K562 (cell line): ENCODE measurements around the gene CCSER2. TPM values are rescaled to one million over a fixed set of nuclear protein-coding genes. Genes with fewer than 3 reads are reported as not detected.

Experiments
- ATAC-seq: fragments of 200-7000 bp; cut with Tn5 transposase; 3 replicates; pipeline ENCODE4 v1.9.1; 2020; ENCODE audit warnings: moderate library complexity
- BruUV-seq: library from RNA; stranded (reverse); fragments of 400-500 nt; replicated peaks from 2 replicates; lab custom pipeline; 2021; lab: Mats Ljungman, UMichigan
- CTCF ChIA-PET: fragments of 300-600 bp; formaldehyde crosslinking; extraction: SDS; loops from one replicate; lab custom pipeline; 2021; ENCODE audit warnings: low intra/inter-chr PET ratio; lab: Yijun Ruan, JAX
- POLR2A ChIA-PET: fragments of 300-600, 350-650 bp; sonication (Branson Sonifier 250); formaldehyde crosslinking; extraction: SDS; loops from one replicate; lab custom pipeline; 2021; ENCODE audit warnings: antibody characterized with exemption, inconsistent platforms; lab: Yijun Ruan, JAX
- DNase-seq, 4 experiments: peaks; one replicate each; pipeline versions ENCODE4 v3.0.0 to v3.0.0-alpha.2; 2011 to 2018; ENCODE audit warnings: low spot score in 3 of 4, mixed read lengths in 3 of 4; ENCODE audit errors: extremely low read depth in 1 of 4
- FAIRE-seq: peaks from 2 replicates; lab custom pipeline; 2011; peaks lifted over from hg19 to GRCh38; lab: Jason Lieb, UNC
- H2AFZ ChIP-seq: 2 replicates; pipeline ENCODE4 v1.6.0; 2011; ENCODE audit warnings: low read depth, low read length, control low read depth, inconsistent platforms
- H3K27ac ChIP-seq: fragments of 200-600 bp; 3 replicates; pipeline ENCODE4 v1.8.0; 2011; ENCODE audit warnings: low read depth, mild to moderate bottlenecking, control low read depth, inconsistent platforms, low read length, moderate library complexity, mixed read lengths; ENCODE audit errors: extremely low read depth
- H3K27me3 ChIP-seq, 2 experiments: fragments of 300-600 bp in 1 of 2; 2 replicates in 1 of 2; 3 replicates in 1 of 2; pipeline versions ENCODE4 v1.6.0 to v1.8.0; 2011; ENCODE audit warnings: inconsistent platforms in 2 of 2, low read length in 2 of 2, mild to moderate bottlenecking in 1 of 2, mixed read lengths in 1 of 2, moderate library complexity in 1 of 2; ENCODE audit not compliant: control insufficient read depth in 2 of 2, insufficient read depth in 2 of 2
- H3K36me3 ChIP-seq: fragments of 300-600 bp; 3 replicates; pipeline ENCODE4 v1.8.0; 2011; ENCODE audit warnings: mild to moderate bottlenecking, low read length, inconsistent platforms; ENCODE audit not compliant: control insufficient read depth, insufficient read depth
- H3K4me1 ChIP-seq, 2 experiments: fragments of 200-600 bp in 1 of 2; replicated peaks in 1 of 2; 2 replicates in 1 of 2; 3 replicates in 1 of 2; pipeline versions ENCODE4 v1.5.1 to v1.8.0; 2011; ENCODE audit warnings: inconsistent platforms in 2 of 2, low read length in 2 of 2, mild to moderate bottlenecking in 1 of 2, mixed read lengths in 1 of 2, moderate library complexity in 1 of 2; ENCODE audit not compliant: control insufficient read depth in 2 of 2, insufficient read depth in 2 of 2
- H3K4me2 ChIP-seq: 2 replicates; pipeline ENCODE4 v1.6.1; 2011; ENCODE audit warnings: low read length, control low read depth, inconsistent platforms, mixed read lengths; ENCODE audit not compliant: insufficient read depth
- H3K4me3 ChIP-seq: fragments of 200-600 bp; sonication (generic), shearing (Covaris generic); 2 replicates; pipeline ENCODE4 v1.5.1; 2016; ENCODE audit warnings: control low read depth, inconsistent platforms
- H3K79me2 ChIP-seq: fragments of 200-600 bp; 3 replicates; pipeline ENCODE4 v1.8.0; 2011; ENCODE audit warnings: low read length, inconsistent platforms; ENCODE audit not compliant: control insufficient read depth, insufficient read depth
- H3K9ac ChIP-seq, 2 experiments: 2 replicates each; pipeline versions ENCODE4 v1.6.0 to v1.6.1; 2011; ENCODE audit warnings: low read depth in 2 of 2, low read length in 2 of 2, control low read depth in 1 of 2, inconsistent platforms in 1 of 2, mild to moderate bottlenecking in 1 of 2, mixed read lengths in 1 of 2; ENCODE audit not compliant: insufficient read depth in 1 of 2
- H3K9me1 ChIP-seq: one replicate; pipeline ENCODE4 v1.6.0; 2011; ENCODE audit warnings: inconsistent platforms, mild to moderate bottlenecking, low read length, moderate library complexity; ENCODE audit not compliant: control insufficient read depth, insufficient read depth
- H3K9me3 ChIP-seq: replicated peaks from 2 replicates; pipeline ENCODE4 v1.5.1; 2011; ENCODE audit warnings: low read depth, low read length, inconsistent platforms; ENCODE audit not compliant: control insufficient read depth, insufficient read depth
- H4K20me1 ChIP-seq: replicated peaks from 2 replicates; pipeline ENCODE4 v1.6.1; 2011; ENCODE audit warnings: low read length, inconsistent platforms, mixed read lengths; ENCODE audit not compliant: control insufficient read depth, insufficient read depth
- ARID1B ChIP-seq: fragments of 450-650 bp; IDR thresholded peaks from 2 replicates; pipeline ENCODE4 v1.6.1; 2016; ENCODE audit warnings: antibody characterized with exemption, mild to moderate bottlenecking, inconsistent platforms
- TAL1 ChIP-seq: fragments of 450-650 bp; IDR thresholded peaks from 2 replicates; pipeline ENCODE4 v1.6.1; 2016; ENCODE audit warnings: mild to moderate bottlenecking
- TCF3 ChIP-seq: sonication (generic); formaldehyde crosslinking; IDR thresholded peaks from 2 replicates; pipeline ENCODE4 v1.4.0; 2020; ENCODE audit warnings: mild to moderate bottlenecking, missing genetic modification reagents
- ZNF277 ChIP-seq: fragments of 250-450 bp; sonication (Bioruptor Pico); IDR thresholded peaks from 2 replicates; pipeline ENCODE4 v1.8.0; 2022; ENCODE audit warnings: inconsistent platforms, mild to moderate bottlenecking, moderate library complexity, borderline replicate concordance
- WGBS: fragments of 100-300 bp; shearing (Covaris generic); methylation state at CpG from one replicate; pipeline ENCODE4 v1.1.6; 2016; ENCODE audit warnings: low coverage, mixed read lengths; ENCODE audit not compliant: insufficient coverage; ENCODE audit errors: missing lambda C conversion rate; 5-methylcytosine and 5-hydroxymethylcytosine counted together
- in situ Hi-C: fragments of 300-500 bp; cut with MboI; formaldehyde crosslinking; loops from 4 replicates; pipeline ENCODE4 v1.15.0; 2018; ENCODE audit warnings: inconsistent platforms, mixed read lengths
- intact Hi-C: fragments of 100-400 bp; cut with micrococcal nuclease; formaldehyde crosslinking; loops from 2 replicates; pipeline ENCODE4 v1.14.2; 2022
- polyA plus RNA-seq, 8 experiments: library from polyadenylated mRNA; depleted of rRNA in 4 of 8; stranded (reverse) in 5 of 8; unstranded in 3 of 8; fragments of >200 nt; fragmentation: Nextera tagmentation in 2 of 8; fragmentation: Illumina TruSeq in 1 of 8; extraction: Ambion mirVana in 2 of 8; extraction: Trizol in 1 of 8; gene quantifications; 2 replicates each; pipeline versions ENCODE4 v1.2.1 to v1.2.3, GENCODE V29; 2011 to 2014; ENCODE audit warnings: inconsistent platforms in 1 of 8, missing spikeins in 1 of 8
- total RNA-seq, 7 experiments: library from RNA; depleted of rRNA in 6 of 7; stranded (reverse); fragments of >200 nt in 6 of 7; fragmentation: Illumina TruSeq in 2 of 7; extraction: Trizol in 2 of 7; gene quantifications; 2 replicates each; pipeline versions ENCODE4 v1.2.1 to v1.2.3, GENCODE V29; 2011 to 2021; ENCODE audit warnings: low replicate concordance in 1 of 7

Gene CCSER2
- total and polyA plus RNA-seq, 9 of the 15 experiments (the other 6 are each of a cell fraction or from before 2014, with no cell fraction given): 2.7 to 15.1 (median 9.7) TPM

GRCh38 chr10:84547616-84548015 is 219.2 kb downstream of the CCSER2 start:
- H3K27me3 ChIP-seq: peaks cover 6 to 30% of the 10 kb centered on the region in 2 experiments; a peak in 3 of 5 replicates
- no peak for FAIRE-seq
- H3K9ac ChIP-seq: no peak overlapping the region
- H3K4me3 ChIP-seq: no peak overlapping the region
- H2AFZ ChIP-seq: no peak overlapping the region
- H3K9me1 ChIP-seq: no peaks in the 10 kb centered on the region
- no TSS peak for BruUV-seq
- ChIA-PET CTCF (no interaction called here), POLR2A (interaction anchor here (1.3 kb wide), 1 partner anchor 59 kb away, joined by 3 read pairs; no protein-coding TSS in a partner anchor)
- intact Hi-C loops (loop anchor here (10.0 kb wide), 2 partner anchors 117 to 1827 kb away; no protein-coding TSS in a partner anchor), in situ Hi-C loops (no loop called here)
- no peak overlapping the region for H3K27ac ChIP-seq
- H3K79me2 ChIP-seq: no peaks in the 10 kb centered on the region
- TF ChIP-seq ZNF277 (CRISPR knock-in tag) (no peak), TAL1 (peak; percentile 33), TCF3 (peak; percentile 69), ARID1B (peak; percentile 44; the same call in 1 of the 2 replicates)
- ATAC-seq: 0 out of 3 replicates have a peak, but pooled peaks have one; percentile 37
- H4K20me1 ChIP-seq: no peaks in the 10 kb centered on the region
- peaks cover 0 to 2% of the 10 kb centered on the region in 2 experiments; a peak in 2 of 5 replicates for H3K4me1 ChIP-seq
- no peak overlapping the region for H3K4me2 ChIP-seq
- no peaks in the 10 kb centered on the region for H3K9me3 ChIP-seq
- H3K36me3 ChIP-seq: no peaks in the 10 kb centered on the region
- 2% methylated on average over 3 of the region's 3 CpGs for WGBS
- DNase-seq: peak in 1 of 4 experiments; percentile 34
